GF-D8 (cell line): ENCODE data around the gene SFXN3.

Experiments
- DNase-seq: peaks from one replicate; lab custom pipeline; 2025; lab: John Stamatoyannopoulos, UW

Gene SFXN3

GRCh38 chr10:101075775-101076174 lies 44.7 kb downstream of the SFXN3 start:
- no peak for DNase-seq

GRCh38 chr10:101076630-101077029 lies 45.6 kb downstream of the SFXN3 start:
- no peak for DNase-seq

GRCh38 chr10:101079874-101080273 lies 48.8 kb downstream of the SFXN3 start:
- no peak for DNase-seq

- DNase-seq: no peak
These were observed 50.2 kb downstream of the SFXN3 start for GRCh38 chr10:101080933-101081931.

DNA sequence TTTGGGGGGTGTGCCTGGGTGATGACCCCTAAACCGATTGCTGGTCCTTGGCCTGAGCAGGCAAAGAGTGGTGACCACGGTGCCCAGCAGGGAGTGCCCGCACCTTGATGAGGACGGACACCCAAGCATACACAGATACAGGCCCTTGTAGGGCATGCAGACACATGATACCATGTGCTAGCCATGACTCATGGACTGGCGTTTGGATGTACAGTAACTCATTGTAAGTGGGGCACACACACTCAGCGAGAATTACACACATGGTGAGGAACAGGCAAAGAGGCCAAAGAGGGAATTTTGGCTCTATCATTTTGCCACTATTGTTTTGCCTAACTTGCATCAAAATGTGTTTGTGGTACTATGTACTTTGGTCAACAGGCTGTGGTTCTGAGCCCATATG lies 54.8 kb downstream of the SFXN3 start:
- DNase-seq: no peak

DNA sequence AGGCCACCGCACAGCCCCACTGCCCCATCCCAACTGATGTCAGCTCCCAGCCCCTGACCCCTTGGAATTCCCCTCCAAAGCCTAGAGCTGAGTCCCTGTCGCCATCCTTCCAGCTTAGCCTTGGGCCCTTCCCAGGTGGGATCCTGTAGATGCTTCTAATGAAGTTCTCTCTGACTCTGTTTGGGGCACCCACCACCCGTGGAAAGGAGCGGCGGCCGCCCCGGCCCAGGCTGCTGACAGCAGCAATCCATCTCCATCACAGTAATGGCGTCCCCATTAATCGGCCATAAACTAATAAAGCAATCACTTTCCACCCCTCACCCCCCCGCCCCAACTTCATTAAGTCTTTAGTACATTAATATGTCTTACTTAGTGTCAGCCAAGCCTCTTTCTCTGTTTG lies 56.3 kb downstream of the SFXN3 start:
- DNase-seq: no peak

DNA sequence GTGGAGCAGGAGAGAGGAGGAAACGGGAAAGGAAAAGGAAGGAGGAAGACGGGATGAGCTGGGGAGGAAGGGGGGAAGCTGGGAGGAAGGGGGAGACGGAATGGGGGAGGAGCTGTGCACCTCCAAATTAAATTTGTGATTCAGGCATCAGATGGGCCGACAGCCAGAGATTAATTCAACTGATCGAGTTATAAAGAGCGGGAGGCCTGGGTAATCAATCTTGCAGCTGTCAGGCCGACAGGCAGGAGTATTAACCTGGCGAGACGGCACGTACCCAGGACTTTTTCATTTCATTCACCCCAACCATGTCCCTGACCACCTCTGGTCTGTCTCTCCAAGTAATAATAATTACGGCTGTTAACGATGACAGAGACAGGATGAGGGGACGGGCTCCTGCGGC lies 56.9 kb downstream of the SFXN3 start:
- no peak for DNase-seq

DNA sequence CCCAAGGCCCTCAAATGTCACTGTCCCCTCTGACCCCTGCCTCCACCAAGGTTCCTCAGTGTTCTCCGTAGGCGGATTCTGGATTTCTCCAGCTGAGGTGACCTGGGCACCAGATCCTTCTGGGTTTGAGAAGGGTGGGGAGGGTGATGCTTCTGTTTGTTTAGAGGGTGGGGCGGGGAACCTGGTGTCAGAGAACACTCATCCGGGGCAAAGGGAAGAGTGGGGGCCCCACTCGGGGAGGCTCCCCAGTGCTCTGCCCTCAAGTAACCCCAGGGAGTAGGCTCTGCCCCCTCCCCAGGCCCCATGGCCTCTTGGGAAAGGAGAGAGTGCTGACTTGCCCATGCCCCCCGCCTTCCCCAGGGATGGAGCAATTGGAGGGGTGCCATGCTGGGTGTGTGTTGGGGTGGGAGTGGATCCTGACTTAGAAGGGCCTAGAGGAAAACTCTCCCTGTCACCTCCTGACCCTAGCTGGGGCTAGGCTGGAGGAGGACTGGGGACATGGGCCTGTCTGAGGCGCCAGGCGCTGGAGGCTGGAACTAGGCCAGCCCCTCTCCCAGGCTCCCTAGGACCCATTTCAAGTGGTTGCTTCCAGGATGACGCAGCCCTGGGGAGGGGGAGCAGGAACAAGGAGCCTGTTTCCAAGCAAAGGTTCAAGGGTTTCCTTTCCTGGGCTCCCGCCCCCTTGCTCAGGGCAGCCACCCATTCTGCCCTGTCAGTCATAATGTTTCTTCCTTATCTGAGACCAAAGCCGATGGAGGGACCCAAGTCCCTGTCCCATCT lies 58.7 kb downstream of the SFXN3 start:
- no peak for DNase-seq

DNA sequence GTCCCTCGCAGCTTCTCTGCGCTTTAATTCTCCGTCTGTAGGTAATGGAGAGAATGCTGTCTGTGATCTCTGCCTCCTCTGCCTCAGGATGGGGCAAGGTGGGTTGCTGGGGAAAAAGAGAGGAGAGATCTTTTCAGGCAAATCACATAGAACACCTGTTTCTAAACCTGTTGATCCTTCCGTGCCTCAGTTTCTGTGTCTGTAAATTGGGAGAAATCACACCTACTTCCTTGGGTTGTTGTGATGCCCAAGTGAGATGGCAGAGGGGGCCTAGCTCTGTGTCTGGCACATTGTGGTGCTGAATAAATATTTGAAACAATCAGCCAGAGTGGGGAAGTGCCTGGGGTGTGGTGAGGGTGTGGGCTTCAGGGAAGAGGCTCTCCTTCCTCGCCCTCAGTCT lies 59.6 kb downstream of the SFXN3 start:
- DNase-seq: no peak
